ENCODE measurements around the gene LIME1.

Gene LIME1

DNA sequence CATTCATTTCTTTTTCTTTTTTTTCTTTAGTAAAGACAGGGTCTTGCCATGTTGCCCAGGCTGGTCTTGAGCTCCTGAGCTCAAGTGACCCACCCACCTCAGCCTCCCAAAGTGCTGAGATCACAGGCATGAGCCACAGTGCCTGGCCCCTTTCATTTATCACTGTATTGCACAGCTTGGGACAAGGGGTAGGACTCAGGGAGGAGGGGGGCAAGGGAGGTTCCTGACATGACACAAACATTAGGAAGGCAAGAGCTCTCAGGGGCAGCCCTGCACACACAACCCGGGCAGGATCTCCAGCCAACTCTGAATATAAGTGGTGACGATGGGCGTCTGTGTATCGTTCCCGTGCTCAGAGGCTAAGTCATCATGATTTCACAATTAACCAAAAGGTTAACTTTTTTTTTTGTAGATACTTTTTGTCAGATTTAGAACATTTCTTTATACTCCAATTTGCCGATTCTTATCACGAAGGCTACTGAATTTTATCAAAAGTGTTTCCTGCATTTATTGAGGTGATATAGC is 23.0 kb downstream of the LIME1 start:
- Histone ChIP-seq H4K20me1 (ENCODE audit: control insufficient read depth, insufficient read depth, low read depth, low read length) (no peaks in the 10 kb centered on the region), H3K4me1 (ENCODE audit: control insufficient read depth, low read length) (no peaks in the 10 kb centered on the region), H3K27ac (ENCODE audit: low read depth, low read length) (no peak overlapping the region), H3K9me3 (ENCODE audit: control insufficient read depth, insufficient read depth, low read length) (no peaks in the 10 kb centered on the region), H3K4me2 (ENCODE audit: low read length) (no peak overlapping the region), H3F3A (ENCODE audit: control insufficient read depth, insufficient read depth) (no peaks in the 10 kb centered on the region), H3K36me3 (ENCODE audit: control insufficient read depth, low read length) (no peaks in the 10 kb centered on the region), H3K9me2 (replicated peaks; ENCODE audit: control insufficient read depth, low read length) (no peaks in the 10 kb centered on the region), H3K27me3 (ENCODE audit: control insufficient read depth, low read length) (peaks cover 15% of the 10 kb centered on the region), H3K79me2 (ENCODE audit: control insufficient read depth, low read length) (no peaks in the 10 kb centered on the region), H3K4me3 (ENCODE audit: low read length) (no peak overlapping the region)
- TF ChIP-seq, protein P1, sequence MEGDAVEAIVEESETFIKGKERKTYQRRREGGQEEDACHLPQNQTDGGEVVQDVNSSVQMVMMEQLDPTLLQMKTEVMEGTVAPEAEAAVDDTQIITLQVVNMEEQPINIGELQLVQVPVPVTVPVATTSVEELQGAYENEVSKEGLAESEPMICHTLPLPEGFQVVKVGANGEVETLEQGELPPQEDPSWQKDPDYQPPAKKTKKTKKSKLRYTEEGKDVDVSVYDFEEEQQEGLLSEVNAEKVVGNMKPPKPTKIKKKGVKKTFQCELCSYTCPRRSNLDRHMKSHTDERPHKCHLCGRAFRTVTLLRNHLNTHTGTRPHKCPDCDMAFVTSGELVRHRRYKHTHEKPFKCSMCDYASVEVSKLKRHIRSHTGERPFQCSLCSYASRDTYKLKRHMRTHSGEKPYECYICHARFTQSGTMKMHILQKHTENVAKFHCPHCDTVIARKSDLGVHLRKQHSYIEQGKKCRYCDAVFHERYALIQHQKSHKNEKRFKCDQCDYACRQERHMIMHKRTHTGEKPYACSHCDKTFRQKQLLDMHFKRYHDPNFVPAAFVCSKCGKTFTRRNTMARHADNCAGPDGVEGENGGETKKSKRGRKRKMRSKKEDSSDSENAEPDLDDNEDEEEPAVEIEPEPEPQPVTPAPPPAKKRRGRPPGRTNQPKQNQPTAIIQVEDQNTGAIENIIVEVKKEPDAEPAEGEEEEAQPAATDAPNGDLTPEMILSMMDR (IDR thresholded peaks at IDR 0.05; ENCODE audit: low read depth, low read length, poor library complexity, severe bottlenecking) = no peak
- TF ChIP-seq EZH2phosphoT487 (IDR thresholded peaks at IDR 0.05; ENCODE audit: borderline replicate concordance, low read length) = no peak

DNA sequence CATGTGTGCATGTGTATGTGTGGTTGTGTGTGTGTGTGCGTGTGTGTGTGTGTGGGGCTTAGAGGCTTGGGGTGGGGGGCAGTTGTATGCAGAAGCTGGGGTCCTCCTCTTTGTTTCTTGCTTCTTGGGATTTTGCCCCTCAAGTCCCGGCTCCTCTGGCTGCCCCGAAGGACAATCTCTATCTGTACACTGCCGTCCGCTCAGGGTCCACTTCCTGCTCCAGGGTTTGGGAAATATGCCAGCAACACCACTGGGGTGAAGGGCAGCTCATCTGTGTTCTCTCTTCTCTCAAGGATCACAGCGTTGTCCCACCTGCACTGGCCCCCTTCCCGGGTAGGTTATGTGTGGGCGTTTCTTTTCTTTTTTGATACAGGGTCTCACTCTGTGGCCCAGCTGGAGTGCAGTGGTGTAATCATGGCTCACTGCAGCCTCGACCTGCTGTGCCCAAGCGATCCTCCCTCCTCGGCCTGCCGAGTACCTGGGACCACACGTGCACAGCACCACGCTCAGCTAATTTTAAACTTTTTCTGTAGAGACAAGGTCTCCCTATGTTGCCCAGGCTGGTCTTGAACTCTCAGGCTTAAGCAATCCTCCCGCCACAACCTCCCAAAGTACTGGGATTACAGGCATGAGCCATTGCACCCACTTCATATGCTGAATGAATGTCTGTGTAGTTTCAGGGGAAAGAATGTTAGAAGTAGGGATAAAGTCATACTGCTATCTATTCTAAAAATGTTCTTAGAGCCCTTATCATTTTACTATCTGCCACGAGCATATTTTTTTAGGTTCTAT is 28.8 kb downstream of the LIME1 start:
- no peak overlapping the region for H3K4me2 ChIP-seq (ENCODE audit: low read length)
- H3K4me3 ChIP-seq (ENCODE audit: low read length) = no peak overlapping the region
- no peaks in the 10 kb centered on the region for H3K9me3 ChIP-seq (ENCODE audit: control insufficient read depth, insufficient read depth, low read length)
- H3F3A ChIP-seq (ENCODE audit: control insufficient read depth, insufficient read depth) = no peaks in the 10 kb centered on the region
- H3K27me3 ChIP-seq (ENCODE audit: control insufficient read depth, low read length) = peaks cover 7% of the 10 kb centered on the region
- H3K4me1 ChIP-seq (ENCODE audit: control insufficient read depth, low read length) = no peaks in the 10 kb centered on the region
- no peak for TF ChIP-seq EZH2phosphoT487 (IDR thresholded peaks at IDR 0.05; ENCODE audit: borderline replicate concordance, low read length)
- TF ChIP-seq, protein P1 (IDR thresholded peaks at IDR 0.05; ENCODE audit: low read depth, low read length, poor library complexity, severe bottlenecking) = no peak
- no peaks in the 10 kb centered on the region for H3K79me2 ChIP-seq (ENCODE audit: control insufficient read depth, low read length)
- H3K9me2 ChIP-seq (replicated peaks; ENCODE audit: control insufficient read depth, low read length) = no peaks in the 10 kb centered on the region
- no peaks in the 10 kb centered on the region for H3K36me3 ChIP-seq (ENCODE audit: control insufficient read depth, low read length)
- no peak overlapping the region for H3K27ac ChIP-seq (ENCODE audit: low read depth, low read length)
- no peaks in the 10 kb centered on the region for H4K20me1 ChIP-seq (ENCODE audit: control insufficient read depth, insufficient read depth, low read depth, low read length)

DNA sequence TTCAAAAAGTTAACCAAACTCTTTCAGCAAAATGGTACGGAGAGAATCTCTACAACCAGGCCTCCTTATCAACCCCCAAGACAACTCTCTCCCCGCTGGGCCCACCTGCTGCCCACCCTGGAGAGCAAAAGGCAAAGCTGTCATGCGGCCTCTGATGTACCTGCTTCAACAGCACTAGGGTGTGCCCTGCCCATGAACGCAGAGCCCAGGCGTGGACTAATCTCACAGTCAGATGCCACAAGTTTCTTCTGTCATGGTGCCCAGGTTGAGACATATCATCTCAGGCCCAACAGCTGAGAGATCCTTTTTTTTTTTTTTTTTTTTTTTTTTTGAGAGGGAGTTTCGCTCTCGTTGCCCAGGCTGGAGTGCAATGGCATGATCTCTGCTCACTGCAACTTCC is 29.4 kb downstream of the LIME1 start:
- H3K4me1 ChIP-seq (ENCODE audit: control insufficient read depth, low read length) = no peaks in the 10 kb centered on the region
- H3K27me3 ChIP-seq (ENCODE audit: control insufficient read depth, low read length) = peaks cover 7% of the 10 kb centered on the region
- H3K4me3 ChIP-seq (ENCODE audit: low read length) = no peak overlapping the region
- H3K9me3 ChIP-seq (ENCODE audit: control insufficient read depth, insufficient read depth, low read length) = no peaks in the 10 kb centered on the region
- no peaks in the 10 kb centered on the region for H3F3A ChIP-seq (ENCODE audit: control insufficient read depth, insufficient read depth)
- H4K20me1 ChIP-seq (ENCODE audit: control insufficient read depth, insufficient read depth, low read depth, low read length) = no peaks in the 10 kb centered on the region
- H3K9me2 ChIP-seq (replicated peaks; ENCODE audit: control insufficient read depth, low read length) = no peaks in the 10 kb centered on the region
- no peak overlapping the region for H3K27ac ChIP-seq (ENCODE audit: low read depth, low read length)
- H3K4me2 ChIP-seq (ENCODE audit: low read length) = no peak overlapping the region
- H3K36me3 ChIP-seq (ENCODE audit: control insufficient read depth, low read length) = no peaks in the 10 kb centered on the region
- TF ChIP-seq EZH2phosphoT487 (IDR thresholded peaks at IDR 0.05; ENCODE audit: borderline replicate concordance, low read length) = no peak
- TF ChIP-seq, protein P1 (IDR thresholded peaks at IDR 0.05; ENCODE audit: low read depth, low read length, poor library complexity, severe bottlenecking) = no peak
- H3K79me2 ChIP-seq (ENCODE audit: control insufficient read depth, low read length) = no peaks in the 10 kb centered on the region
